GM12874 (cell line): ENCODE measurements around the gene PRSS12.

ENCODE experiments used
- TF ChIP-seq, protein P1 (sequence below): IDR thresholded peaks from 2 replicates; pipeline ENCODE4 v1.5.1; 2011; ENCODE audit warnings: low read depth, mild to moderate bottlenecking, control low read depth, low read length, moderate library complexity; ENCODE audit not compliant: insufficient read depth

Gene PRSS12

DNA sequence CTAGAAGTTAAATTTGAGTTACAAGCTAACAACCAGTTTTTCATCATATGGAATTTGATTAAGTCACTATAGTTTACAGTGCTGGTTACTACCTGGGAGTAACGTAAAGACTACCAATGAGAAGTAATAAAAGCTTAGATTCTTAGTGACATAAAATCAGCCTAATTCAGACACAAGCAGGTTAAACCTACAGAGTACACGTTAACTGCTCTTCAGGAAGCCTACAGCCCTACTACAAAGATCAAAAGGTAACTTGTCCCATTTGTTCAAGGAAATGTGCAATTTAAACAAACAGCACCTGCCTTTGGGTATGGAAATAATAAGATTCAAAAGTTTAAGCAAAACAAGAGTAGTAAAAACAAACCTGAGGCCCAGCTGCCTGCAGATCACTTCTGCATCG, 21.5 kb downstream of the PRSS12 start:
- TF ChIP-seq, protein P1, sequence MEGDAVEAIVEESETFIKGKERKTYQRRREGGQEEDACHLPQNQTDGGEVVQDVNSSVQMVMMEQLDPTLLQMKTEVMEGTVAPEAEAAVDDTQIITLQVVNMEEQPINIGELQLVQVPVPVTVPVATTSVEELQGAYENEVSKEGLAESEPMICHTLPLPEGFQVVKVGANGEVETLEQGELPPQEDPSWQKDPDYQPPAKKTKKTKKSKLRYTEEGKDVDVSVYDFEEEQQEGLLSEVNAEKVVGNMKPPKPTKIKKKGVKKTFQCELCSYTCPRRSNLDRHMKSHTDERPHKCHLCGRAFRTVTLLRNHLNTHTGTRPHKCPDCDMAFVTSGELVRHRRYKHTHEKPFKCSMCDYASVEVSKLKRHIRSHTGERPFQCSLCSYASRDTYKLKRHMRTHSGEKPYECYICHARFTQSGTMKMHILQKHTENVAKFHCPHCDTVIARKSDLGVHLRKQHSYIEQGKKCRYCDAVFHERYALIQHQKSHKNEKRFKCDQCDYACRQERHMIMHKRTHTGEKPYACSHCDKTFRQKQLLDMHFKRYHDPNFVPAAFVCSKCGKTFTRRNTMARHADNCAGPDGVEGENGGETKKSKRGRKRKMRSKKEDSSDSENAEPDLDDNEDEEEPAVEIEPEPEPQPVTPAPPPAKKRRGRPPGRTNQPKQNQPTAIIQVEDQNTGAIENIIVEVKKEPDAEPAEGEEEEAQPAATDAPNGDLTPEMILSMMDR: no peak

DNA sequence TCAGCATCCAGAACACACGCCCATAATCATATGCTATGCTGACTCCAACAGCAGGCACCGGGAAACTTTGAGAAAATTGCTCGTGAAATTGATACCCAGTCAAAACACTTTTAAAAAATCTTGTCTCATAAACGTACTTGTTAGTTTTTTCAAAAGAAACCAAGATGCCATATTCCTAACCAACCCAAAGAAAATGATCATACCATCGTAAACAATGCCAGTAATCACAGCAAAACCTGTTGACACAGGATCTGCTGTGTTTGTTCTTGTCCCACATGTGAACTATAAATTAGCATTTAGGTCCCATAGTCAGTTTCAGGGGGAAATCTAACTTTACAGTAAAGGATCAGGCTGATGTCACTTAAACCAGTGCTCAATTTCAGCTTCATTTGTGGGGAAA, 23.0 kb downstream of the PRSS12 start:
- TF ChIP-seq, protein P1: no peak

DNA sequence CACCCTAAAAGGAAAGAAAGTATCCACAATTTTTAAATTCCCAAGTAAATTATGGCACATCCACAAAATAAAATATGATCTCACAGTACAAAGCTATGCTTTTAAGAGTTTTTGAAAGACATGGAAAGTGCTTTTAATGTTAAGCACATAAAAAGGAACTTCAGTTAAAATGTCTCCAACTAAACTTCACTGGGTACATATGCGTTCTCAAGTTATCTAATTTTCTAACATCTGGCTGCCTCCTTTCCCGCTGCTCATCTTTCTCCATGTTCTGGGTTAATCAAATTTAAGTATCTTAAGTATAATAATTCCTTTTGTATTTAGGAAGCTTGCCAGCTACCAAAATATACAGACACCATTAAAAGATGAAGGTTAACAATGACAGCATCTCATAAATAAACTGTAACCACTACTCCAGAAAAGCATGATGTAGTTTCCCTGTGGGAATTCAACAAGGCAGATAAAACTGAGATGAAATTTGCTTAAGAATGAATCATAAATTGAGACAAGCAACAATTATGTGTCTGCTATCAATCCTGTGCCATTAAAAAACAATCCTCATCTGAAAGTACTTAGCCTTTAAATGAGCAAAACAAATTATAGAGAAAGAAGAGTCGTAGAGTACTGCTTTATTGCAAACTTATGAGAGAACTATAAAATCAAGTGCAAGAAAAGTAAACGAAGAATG, 25.1 kb downstream of the PRSS12 start:
- TF ChIP-seq, protein P1: no peak

DNA sequence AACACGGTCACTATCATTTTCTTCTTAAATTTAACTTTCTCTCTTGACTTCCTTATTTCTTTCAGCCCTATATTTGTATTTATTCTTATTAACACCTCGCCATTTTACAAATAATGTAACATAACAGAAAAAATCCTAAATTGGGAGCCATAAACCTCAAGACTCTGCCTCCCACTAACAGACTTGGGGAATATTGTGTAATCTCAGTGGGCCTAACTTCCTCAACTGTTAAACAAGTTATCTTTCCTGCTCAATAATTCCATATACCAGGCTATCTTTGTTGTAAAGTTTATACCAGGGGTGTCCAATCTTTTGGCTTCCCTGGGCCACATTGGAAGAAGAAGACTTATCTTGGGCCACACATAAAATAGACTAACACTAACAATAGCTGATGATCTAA, 26.2 kb downstream of the PRSS12 start:
- TF ChIP-seq, protein P1: no peak

DNA sequence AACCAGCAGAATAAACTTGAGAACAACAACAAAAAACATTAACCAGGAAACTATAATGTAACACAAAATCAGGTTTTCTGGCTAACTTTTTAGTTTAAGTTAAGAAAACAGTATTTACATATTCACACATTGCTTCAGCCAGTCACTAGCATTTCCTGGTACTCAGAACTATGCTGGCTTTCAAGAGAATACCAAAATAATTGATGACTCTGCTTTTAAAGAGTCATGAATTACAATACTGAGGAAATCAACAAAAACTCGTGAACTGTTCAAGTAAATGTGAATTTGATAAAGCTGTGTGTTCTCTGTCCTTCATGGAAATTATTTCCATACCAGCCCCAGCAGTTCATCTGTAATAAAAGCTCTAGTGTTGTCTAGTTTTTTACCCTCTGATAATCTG, 27.4 kb downstream of the PRSS12 start:
- TF ChIP-seq, protein P1: no peak

DNA sequence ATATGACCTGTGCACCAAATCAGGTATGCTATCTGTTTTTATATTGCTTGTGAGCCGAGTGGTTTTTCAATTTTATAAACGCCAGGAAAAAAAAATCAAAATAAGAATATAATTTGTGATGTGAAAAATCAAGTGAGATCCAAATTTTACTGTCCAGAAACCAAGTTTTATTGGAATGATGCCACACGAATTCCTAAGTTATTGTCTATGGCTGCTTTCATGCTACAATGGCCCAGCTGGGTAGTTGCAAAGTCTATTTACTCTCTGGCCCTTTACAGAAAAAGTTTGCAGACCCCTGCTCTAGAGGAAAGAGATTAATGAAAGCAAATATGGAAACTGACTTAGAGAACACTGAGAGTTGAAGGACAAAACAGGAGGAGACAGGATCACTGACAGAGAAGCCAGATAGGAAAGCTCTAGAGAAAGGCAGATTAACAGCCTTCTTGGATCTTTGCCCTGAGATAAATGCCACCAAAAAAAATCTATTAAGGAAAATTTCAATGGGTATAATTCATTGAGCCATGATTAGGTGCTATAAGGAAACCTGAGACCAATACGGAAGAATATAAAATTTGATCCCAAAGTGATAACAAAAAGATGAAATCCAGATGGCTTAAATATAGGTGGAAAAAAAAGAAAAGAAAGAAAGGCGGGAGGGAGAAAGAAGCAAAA, 29.8 kb downstream of the PRSS12 start:
- TF ChIP-seq, protein P1: no peak

DNA sequence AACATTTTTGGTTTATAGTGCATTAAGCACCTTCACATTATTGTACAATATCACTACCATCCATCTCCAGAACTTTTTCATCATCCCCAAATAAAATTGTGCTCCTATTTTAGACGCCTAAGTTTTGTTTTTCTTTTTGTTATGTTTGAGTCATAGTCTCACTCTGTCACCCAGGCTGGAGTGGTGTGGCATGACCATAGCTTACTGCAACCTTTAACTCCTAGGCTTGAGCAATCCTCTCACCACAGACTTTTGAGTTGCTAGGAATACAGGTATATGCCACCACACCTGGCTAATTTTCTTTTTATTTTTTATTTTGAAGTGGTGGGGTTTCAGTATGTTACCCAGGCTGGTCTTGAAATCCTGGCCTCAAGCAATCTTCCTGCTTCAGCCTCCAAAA, 33.9 kb downstream of the PRSS12 start:
- TF ChIP-seq, protein P1: no peak
